Middle frontal gyrus (tissue), 1 donor: ENCODE results near the gene TBC1D14.

ENCODE experiments used
- DNase-seq: peaks from one replicate; pipeline ENCODE4 v3.0.0-alpha.2; 2015; ENCODE audit warnings: low spot score; ENCODE audit errors: extremely low spot score

Gene TBC1D14

GRCh38 chr4:7042503-7043283 is 133.1 kb downstream of the TBC1D14 start:
- peak; percentile 98 for DNase-seq

DNA sequence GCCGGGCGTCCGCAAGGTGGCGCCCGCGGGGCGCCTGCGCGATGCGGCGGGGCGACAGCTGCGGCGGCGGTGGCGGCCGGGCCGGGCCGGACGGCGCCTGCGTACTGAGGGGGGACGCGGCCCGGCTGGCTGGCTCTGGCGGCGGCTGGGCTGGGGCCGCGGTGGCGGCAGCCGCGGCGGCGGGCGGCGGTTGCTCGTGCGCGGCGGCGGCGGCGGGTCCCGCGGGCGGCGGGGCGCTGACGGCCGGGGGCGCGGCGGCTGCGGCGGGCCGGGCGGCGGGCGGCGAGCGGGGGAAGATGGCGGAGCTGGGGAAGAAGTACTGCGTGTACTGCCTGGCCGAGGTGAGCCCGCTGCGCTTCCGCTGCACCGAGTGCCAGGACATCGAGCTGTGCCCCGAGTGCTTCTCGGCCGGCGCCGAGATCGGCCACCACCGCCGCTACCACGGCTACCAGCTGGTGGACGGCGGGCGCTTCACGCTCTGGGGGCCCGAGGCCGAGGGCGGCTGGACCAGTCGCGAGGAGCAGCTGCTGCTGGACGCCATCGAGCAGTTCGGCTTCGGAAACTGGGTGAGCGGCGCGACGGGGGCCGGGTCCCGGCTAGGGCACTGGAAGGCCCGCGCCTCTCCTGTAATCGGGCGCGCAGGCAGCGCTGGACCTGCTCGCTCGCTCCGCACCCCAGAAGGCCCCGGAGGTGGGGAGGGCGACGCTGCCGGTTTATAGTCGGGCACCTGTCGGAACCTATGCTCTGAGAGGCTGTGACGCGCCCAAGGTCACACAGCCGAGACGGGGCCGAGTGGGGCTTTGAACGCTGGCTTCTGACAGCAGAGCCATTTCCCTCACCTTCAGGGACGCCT is 133.9 kb downstream of the TBC1D14 start, which contains the start of gene TADA2B:
TADA2B (plus strand) TSS at position 89 of the 853 bp plus-strand sequence; CDS start at position 297, 208 bp downstream.
- no peak for DNase-seq

DNA sequence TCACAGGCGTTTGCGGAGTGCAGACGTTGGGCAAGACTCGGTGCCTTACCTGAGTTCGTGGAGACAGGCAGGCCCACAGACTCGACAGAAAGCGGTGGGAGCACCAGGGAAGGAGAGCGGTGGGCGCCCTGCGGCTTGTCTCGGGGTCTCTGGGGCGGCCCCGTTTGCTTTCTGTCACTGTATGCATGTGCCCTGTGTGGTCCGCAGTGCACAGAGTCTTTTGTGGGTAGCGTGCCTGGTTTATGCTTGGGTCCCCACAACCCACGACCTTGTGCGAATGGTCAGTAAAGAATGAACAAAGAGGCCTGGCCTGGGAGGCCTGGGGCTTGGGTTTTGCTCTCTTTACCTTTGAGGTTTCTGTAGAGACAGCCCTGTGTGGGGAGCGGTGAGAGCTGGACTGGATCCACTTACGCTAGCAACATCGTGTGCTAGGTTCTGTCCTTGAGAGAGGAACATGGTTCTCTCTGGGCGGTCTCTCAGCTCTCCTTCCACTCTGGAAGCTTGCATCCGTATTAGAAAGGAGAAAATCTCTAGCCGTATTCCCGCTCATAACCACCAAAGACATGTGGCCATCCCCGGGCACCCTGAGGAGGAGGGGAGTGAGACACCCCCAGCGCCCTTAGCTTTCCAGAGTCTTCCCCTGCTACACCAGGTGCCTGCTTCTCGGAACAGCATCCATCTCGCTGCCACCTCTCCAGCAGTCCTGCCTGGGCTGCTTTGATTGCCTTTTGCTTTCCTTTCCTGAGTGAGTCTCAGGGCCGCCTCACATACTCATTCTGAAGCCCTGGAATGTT is 134.7 kb downstream of the TBC1D14 start:
- DNase-seq = no peak

DNA sequence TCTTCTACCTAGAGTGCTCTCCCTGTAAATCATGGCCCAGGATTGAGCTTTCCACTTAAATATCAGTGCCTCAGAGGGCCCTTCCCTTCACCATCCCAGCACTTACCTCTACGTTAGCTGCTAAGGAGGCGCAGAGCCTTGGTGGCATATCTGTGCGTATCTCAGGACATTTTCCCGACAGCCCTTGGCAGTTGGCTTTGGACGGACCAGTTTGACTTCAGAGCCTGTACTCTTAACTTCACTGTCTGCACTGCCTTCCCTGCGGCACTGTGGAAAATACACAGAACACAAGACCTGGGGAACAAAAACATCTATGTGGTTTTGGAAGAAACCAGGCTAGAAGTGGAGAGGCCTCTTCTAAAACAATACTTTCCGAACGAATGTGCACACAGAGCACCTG is 135.9 kb downstream of the TBC1D14 start:
- no peak for DNase-seq

DNA sequence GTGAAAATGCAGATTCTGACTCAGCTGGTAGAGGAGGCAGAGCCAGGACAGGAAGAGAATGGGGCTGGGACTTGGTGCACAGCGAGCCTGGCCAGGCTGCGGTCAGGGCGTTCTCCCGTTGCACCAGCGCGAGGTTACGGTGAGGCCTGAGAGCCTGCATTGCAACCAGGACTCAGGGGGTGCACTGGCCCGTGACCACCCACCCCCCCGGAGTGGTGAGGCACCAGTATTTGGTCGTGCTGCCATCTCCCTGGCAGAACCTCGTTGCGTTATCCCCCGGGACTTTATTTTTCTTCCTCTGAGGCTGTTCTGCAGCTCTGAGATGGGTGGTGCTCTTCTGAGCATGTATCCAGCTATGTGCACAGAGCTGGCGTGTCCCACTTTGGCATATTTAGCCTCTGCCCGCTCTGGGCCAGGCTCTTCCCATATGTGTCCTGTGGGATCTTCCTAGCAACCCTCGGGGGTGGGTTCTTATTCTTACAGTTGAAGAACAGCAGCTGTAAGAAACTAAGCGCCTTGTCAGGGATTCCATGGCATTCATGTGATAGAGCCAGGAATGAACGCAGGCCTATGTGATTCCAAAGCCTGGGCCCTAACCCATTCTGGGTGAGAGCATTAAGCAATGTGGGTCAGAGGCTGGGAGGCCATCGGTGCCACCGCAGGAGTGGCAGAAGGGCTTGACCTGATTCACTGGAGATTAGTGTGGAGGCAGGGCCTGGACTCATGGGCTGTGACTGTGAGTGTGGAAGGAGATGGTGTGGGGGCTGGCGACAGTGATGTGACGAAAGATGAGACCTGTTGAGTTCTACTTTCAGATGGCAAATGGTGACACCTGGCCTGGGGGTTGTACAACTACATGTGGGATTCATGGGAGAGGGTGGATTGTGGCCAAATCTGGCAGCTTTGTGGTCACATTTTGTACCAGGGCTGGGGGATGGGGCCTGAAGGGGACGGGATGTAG is 136.6 kb downstream of the TBC1D14 start:
- no peak for DNase-seq

- no peak for DNase-seq
Measured at GRCh38 chr4:7046971-7047370, 137.3 kb downstream of the TBC1D14 start.

DNA sequence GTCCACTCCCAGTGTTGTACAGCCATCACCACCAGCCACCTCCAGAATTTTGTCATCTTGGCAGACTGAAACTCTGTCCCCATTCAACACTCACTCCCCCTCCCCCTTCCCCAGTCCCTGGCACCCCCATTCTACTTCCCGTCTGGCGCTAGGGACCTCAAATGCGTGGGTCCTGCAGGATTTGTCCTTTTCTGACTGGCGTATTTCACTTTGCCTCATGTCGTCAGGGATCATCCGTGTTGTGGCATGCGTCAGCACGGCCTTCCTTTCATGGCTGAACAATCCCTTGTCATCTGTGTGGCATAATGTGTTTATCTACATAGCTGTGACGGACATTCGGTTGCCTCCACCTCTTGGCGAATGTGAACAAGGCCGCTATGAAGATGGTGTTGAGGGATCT is 139.0 kb downstream of the TBC1D14 start:
- no peak for DNase-seq

- DNase-seq = no peak
Measured at GRCh38 chr4:7049295-7049694, 139.7 kb downstream of the TBC1D14 start.

DNA sequence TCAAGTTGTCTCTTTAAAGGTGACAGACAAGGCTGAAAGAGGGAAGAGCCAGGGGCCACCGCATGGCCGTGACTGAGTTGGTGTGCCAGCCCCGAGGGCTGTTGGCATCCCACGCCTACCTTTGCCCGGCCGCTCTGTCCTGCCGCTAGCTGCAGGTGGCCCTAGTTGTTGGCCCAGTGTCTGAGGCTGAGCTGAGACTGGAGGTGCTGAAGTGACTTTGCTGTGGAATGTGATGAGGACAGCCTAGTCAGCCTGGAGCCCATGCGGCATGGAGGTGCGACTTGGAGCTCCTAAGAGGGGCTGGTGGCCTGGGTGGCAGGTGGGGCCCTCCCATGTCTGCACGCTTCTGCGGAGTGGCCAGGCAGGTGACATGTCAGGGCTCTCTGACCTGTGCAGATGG is 140.1 kb downstream of the TBC1D14 start:
- no peak for DNase-seq

DNA sequence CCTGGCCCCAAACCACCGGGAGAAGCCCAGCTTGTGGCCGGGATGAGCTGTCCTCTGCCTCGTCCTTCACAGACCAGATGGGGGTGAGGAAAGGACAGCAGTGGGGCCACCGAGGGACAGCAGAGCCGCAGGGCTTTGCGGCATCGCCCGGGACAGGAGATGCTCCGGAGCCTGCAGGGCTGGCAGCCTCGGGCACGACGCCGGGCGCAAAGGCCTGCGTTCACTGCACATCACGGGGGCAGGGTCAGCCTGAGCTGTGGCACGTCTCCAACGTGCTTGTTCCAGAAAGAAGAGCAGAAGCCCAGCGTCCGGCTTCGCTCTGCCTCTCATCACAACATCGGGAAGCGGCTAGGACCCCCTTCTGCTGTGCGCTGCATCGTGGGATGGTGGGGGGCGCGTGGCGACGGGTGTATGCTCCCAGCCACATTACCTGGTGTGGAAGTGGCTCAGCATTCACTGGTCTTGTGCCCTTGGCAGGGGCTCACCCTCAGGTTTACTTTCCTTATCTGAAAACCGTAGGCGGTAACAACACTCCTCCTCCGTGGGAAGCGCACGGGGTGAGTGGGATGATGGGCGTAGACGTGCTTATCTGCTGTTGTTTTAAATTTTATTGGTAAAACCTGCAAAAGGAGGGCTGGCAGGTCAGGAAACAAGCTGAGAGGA is 141.0 kb downstream of the TBC1D14 start:
- DNase-seq = no peak

- DNase-seq = no peak
Measured at GRCh38 chr4:7051144-7051495, 141.5 kb downstream of the TBC1D14 start.

- no peak for DNase-seq
Measured at GRCh38 chr4:7051905-7052304, 142.3 kb downstream of the TBC1D14 start.

- no peak for DNase-seq
Measured at GRCh38 chr4:7052313-7052712, 142.7 kb downstream of the TBC1D14 start.

DNA sequence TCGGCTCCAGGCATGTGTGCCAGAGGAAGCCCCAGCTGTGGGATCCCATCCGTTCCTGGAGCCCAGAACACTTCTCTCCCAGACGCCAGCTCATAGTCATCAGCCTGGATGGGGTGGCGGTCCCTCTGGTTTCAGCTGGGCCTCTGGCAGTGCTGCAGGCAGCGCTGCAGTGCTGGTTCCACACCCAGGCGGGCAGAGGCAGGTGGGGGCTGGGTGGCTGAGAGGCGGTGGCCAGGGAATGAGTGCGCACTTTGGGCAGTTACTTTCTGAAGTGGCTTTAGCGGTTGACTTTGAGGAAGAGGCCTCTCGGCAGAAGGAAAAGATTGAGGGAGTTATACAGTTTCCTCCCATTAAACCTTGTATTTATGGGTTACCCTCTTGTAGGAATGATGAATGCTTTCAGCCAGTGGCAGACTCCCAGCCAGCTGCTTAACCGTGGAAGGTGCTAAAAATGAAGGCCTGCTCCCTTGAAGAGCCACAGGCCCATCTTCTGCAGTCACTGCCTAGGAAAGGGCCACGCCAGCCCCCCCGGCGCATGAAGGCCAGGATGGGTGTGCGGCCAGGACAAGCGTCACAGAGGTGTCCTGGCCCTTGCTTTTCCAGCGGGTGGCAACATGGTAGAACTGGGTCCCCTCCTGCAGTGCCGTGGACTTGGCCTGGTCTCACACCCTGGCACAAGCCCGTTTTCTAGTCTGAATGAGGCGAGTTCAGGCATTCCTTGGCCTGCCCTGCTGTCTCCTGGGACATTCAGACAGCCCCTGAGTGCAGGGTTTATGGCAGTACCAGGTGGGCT is 143.5 kb downstream of the TBC1D14 start:
- no peak for DNase-seq

GRCh38 chr4:7054106-7054880 is 144.7 kb downstream of the TBC1D14 start:
- DNase-seq = no peak

GRCh38 chr4:7055111-7055989 is 145.7 kb downstream of the TBC1D14 start:
- DNase-seq = no peak

GRCh38 chr4:7055990-7056325 is 146.3 kb downstream of the TBC1D14 start:
- DNase-seq = no peak

DNA sequence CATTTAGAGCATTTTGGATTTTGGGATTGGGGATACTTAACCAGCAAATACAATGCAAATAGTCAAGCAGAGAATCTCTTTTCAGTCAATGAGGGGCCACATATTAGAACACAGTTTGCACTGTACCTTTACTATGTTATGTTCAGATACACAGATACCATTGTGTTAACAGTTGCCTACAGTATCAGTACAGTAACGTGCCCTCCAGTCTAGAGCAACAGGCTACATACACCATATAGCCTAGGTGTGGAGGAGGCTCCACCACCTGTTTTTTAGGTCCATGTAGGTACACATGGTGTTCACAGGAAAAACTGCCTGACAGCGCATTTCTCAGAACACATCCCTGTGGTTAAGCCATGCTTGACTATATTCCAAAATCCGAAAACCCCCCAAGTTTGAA is 149.2 kb downstream of the TBC1D14 start:
- no peak for DNase-seq
